Sigmoid colon (tissue), 4 donors: ENCODE results near the gene INHBE.

ENCODE experiments used
- CTCF ChIP-seq, 4 experiments: fragments of 450-650 bp in 3 of 4; fragments of 200-600 bp in 1 of 4; IDR thresholded peaks; one replicate each; pipeline ENCODE4 v1.5.1; 2016 to 2019; ENCODE audit warnings: antibody characterized with exemption in 4 of 4, mild to moderate bottlenecking in 3 of 4, moderate library complexity in 2 of 4
- EP300 ChIP-seq, 4 donors: sonication (generic); formaldehyde crosslinking; IDR thresholded peaks; one replicate each; pipeline ENCODE4 v1.6.1; 2017; ENCODE audit warnings: antibody characterized with exemption in 4 of 4

DNA sequence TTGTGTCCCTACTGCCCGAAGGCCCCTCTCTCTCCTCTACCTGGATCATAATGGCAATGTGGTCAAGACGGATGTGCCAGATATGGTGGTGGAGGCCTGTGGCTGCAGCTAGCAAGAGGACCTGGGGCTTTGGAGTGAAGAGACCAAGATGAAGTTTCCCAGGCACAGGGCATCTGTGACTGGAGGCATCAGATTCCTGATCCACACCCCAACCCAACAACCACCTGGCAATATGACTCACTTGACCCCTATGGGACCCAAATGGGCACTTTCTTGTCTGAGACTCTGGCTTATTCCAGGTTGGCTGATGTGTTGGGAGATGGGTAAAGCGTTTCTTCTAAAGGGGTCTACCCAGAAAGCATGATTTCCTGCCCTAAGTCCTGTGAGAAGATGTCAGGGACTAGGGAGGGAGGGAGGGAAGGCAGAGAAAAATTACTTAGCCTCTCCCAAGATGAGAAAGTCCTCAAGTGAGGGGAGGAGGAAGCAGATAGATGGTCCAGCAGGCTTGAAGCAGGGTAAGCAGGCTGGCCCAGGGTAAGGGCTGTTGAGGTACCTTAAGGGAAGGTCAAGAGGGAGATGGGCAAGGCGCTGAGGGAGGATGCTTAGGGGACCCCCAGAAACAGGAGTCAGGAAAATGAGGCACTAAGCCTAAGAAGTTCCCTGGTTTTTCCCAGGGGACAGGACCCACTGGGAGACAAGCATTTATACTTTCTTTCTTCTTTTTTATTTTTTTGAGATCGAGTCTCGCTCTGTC, 1.8 kb downstream of the INHBE start:
- TF ChIP-seq EP300 (IDR thresholded peaks at IDR 0.05), result no peak
- TF ChIP-seq CTCF (IDR thresholded peaks at IDR 0.05), result no peak
